GM12801 (cell line): ENCODE results near the gene RPS6KA2.

Experiments
- CTCF ChIP-seq: IDR thresholded peaks from one replicate; pipeline ENCODE4 v1.5.1; 2011; ENCODE audit warnings: control low read depth; ENCODE audit not compliant: insufficient read length; ENCODE audit errors: extremely low read depth

The RPS6KA2 gene

GRCh38 chr6:166402582-166403277 is 224.3 kb downstream of the RPS6KA2 start:
- no peak for TF ChIP-seq CTCF

- no peak for TF ChIP-seq CTCF
Measured at GRCh38 chr6:166400181-166400580, 226.9 kb downstream of the RPS6KA2 start.

- no peak for TF ChIP-seq CTCF
Measured at GRCh38 chr6:166398348-166398747, 228.7 kb downstream of the RPS6KA2 start.

GRCh38 chr6:166397849-166398248 is 229.2 kb downstream of the RPS6KA2 start:
- TF ChIP-seq CTCF: no peak

- no peak for TF ChIP-seq CTCF
Measured at GRCh38 chr6:166395778-166396177, 231.3 kb downstream of the RPS6KA2 start.

- no peak for TF ChIP-seq CTCF
Measured at GRCh38 chr6:166395351-166395750, 231.7 kb downstream of the RPS6KA2 start.

DNA sequence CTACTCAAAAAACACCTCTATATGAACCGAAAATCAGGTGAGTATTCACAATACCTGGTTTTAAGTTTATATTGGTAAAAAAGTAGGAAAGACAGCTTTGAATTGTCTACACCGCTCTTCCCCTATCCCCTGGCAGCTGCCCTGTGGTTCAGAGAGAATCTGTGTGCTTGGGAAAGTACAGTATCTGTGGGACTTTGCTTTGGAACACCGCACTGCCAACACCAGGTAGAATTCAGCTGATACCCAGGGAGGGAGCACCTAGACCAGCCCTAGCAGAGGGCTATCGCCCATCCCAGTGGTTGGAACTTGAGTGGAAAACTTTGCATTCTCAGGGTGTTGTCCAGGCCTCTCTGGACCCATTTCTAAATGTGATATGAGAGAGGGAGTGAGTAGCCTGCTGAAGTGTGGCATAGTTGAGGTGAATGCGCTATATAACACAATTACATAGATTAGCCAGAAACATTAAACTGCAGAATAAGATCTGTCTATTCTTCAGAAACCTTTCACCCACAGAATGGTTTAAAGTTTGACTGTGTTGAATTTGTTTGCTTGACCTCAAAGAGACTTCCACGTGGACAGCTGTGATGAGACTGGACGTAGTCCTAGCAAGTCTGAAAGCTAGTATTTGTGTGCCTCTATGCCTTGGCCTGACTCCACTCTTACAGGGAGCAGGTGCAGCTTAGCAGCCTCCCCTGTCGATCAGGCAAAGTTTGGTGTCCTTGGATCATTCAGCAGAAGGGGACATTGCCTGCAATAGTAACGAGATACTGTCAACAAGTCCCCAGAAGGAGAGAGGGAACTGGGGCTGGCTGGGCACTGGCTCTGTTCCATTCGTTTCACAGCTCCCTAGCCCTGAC is 232.8 kb downstream of the RPS6KA2 start:
- no peak for TF ChIP-seq CTCF
